Mesendoderm (in vitro differentiated cells): ENCODE measurements around the gene SLC38A11.
"Not testable (repeated sequence)": the region's sequence is repeated elsewhere in the genome, so short reads cannot be mapped to it uniquely, and the experiment has no call there.

Experiments used
- DNase-seq: peaks from one replicate; pipeline ENCODE4 v3.0.0; 2013
- H2AK5ac ChIP-seq: 2 replicates; pipeline ENCODE4 v1.6.1; 2013; ENCODE audit warnings: low read length, inconsistent platforms
- H2BK120ac ChIP-seq: 2 replicates; pipeline ENCODE4 v1.6.1; 2013; ENCODE audit warnings: low read depth, mild to moderate bottlenecking, low read length, moderate library complexity, mixed read lengths
- H2BK15ac ChIP-seq: replicated peaks from 2 replicates; pipeline ENCODE4 v1.6.1; 2013; ENCODE audit warnings: low read depth, mild to moderate bottlenecking, moderate library complexity
- H2BK5ac ChIP-seq: 2 replicates; pipeline ENCODE4 v1.6.1; 2013; ENCODE audit warnings: low read length, inconsistent platforms
- H3K18ac ChIP-seq: 2 replicates; pipeline ENCODE4 v1.6.1; 2013; ENCODE audit warnings: mild to moderate bottlenecking, low read length, mixed read lengths
- H3K23ac ChIP-seq: one replicate; pipeline ENCODE4 v1.6.1; 2013; ENCODE audit warnings: low read length
- H3K27ac ChIP-seq: 2 replicates; pipeline ENCODE4 v1.5.1; 2013; ENCODE audit warnings: low read depth, mild to moderate bottlenecking, inconsistent platforms, low read length, moderate library complexity
- H3K27me3 ChIP-seq: 2 replicates; pipeline ENCODE4 v1.6.1; 2013; ENCODE audit warnings: low read length, control low read depth, mild to moderate bottlenecking, inconsistent platforms; ENCODE audit not compliant: insufficient read depth, poor library complexity
- H3K36me3 ChIP-seq: 2 replicates; pipeline ENCODE4 v1.6.1; 2013; ENCODE audit warnings: low read length, inconsistent platforms; ENCODE audit not compliant: control insufficient read depth, insufficient read depth
- H3K4ac ChIP-seq: one replicate; pipeline ENCODE4 v1.6.1; 2013; ENCODE audit warnings: low read depth, mild to moderate bottlenecking, low read length, moderate library complexity
- H3K4me1 ChIP-seq: 2 replicates; pipeline ENCODE4 v1.6.1; 2013; ENCODE audit warnings: low read depth, low read length, inconsistent platforms; ENCODE audit not compliant: control insufficient read depth
- H3K4me2 ChIP-seq: 2 replicates; pipeline ENCODE4 v1.6.1; 2013; ENCODE audit warnings: low read length
- H3K4me3 ChIP-seq: 2 replicates; pipeline ENCODE4 v1.5.1; 2013; ENCODE audit warnings: mild to moderate bottlenecking, low read length
- H3K56ac ChIP-seq: one replicate; pipeline ENCODE4 v1.6.1; 2013; ENCODE audit warnings: low read length
- H3K79me1 ChIP-seq: 2 replicates; pipeline ENCODE4 v1.6.1; 2013; ENCODE audit warnings: low read length, inconsistent platforms
- H3K79me2 ChIP-seq: 2 replicates; pipeline ENCODE4 v1.6.1; 2013; ENCODE audit warnings: mild to moderate bottlenecking, low read length; ENCODE audit not compliant: control insufficient read depth, insufficient read depth
- H3K9ac ChIP-seq: 2 replicates; pipeline ENCODE4 v1.6.1; 2013; ENCODE audit warnings: low read length, inconsistent platforms
- H4K5ac ChIP-seq: one replicate; pipeline ENCODE4 v1.6.1; 2013; ENCODE audit warnings: low read length
- H4K8ac ChIP-seq: one replicate; pipeline ENCODE4 v1.6.1; 2013; ENCODE audit warnings: low read depth, mild to moderate bottlenecking, control low read depth, low read length, moderate library complexity
- WGBS: extraction: QIAGEN DNeasy Blood & Tissue Kit; methylation state at CpG from one replicate; pipeline ENCODE4 v1.1.7; 2013; ENCODE audit warnings: low lambda C conversion rate, missing lambda C conversion rate; ENCODE audit not compliant: insufficient coverage; ENCODE audit errors: extremely low coverage; 5-methylcytosine and 5-hydroxymethylcytosine counted together

Gene SLC38A11

GRCh38 chr2:164984428-164984827 is 29.1 kb upstream of the SLC38A11 start:
- Histone ChIP-seq H3K36me3 (no peaks in the 10 kb centered on the region), H3K18ac (no peak overlapping the region), H3K27me3 (no peaks in the 10 kb centered on the region), H2BK120ac (no peak overlapping the region), H2BK5ac (no peak overlapping the region), H3K4me1 (no peaks in the 10 kb centered on the region), H3K4me2 (no peak overlapping the region), H2BK15ac (no peak overlapping the region), H3K56ac (no peak overlapping the region), H3K79me1 (no peaks in the 10 kb centered on the region), H4K5ac (no peak overlapping the region), H4K8ac (no peak overlapping the region), H3K79me2 (no peaks in the 10 kb centered on the region), H3K4ac (no peak overlapping the region), H3K23ac (no peak overlapping the region), H3K9ac (no peak overlapping the region), H2AK5ac (no peak overlapping the region), H3K27ac (no peak overlapping the region), H3K4me3 (no peak overlapping the region)
- no CpG with 5 or more reads among the region's 3 CpGs for WGBS
- DNase-seq = no peak

- no peaks in the 10 kb centered on the region for H3K79me2 ChIP-seq
- no peak overlapping the region for H2BK5ac ChIP-seq
- H3K4me3 ChIP-seq = no peak overlapping the region
- DNase-seq = no peak
- H3K4ac ChIP-seq = no peak overlapping the region
- WGBS = no CpG with 5 or more reads among the region's 7 CpGs
- H2BK120ac ChIP-seq = no peak overlapping the region
- no peak overlapping the region for H3K23ac ChIP-seq
- no peak overlapping the region for H2BK15ac ChIP-seq
- no peak overlapping the region for H3K56ac ChIP-seq
- H3K79me1 ChIP-seq = no peaks in the 10 kb centered on the region
- H3K18ac ChIP-seq = no peak overlapping the region
- no peaks in the 10 kb centered on the region for H3K27me3 ChIP-seq
- H3K4me2 ChIP-seq = no peak overlapping the region
- H3K36me3 ChIP-seq = no peaks in the 10 kb centered on the region
- H4K8ac ChIP-seq = no peak overlapping the region
- no peak overlapping the region for H4K5ac ChIP-seq
- H2AK5ac ChIP-seq = no peak overlapping the region
- H3K27ac ChIP-seq = no peak overlapping the region
- no peaks in the 10 kb centered on the region for H3K4me1 ChIP-seq
- no peak overlapping the region for H3K9ac ChIP-seq
These were observed 26.1 kb upstream of the SLC38A11 start for GRCh38 chr2:164981217-164981990.

GRCh38 chr2:164980688-164981087 is 25.4 kb upstream of the SLC38A11 start:
- not testable (repeated sequence) for H3K27me3 ChIP-seq, H3K4me2 ChIP-seq, H2AK5ac ChIP-seq, H3K9ac ChIP-seq, DNase-seq, H3K56ac ChIP-seq, H3K79me2 ChIP-seq, H2BK5ac ChIP-seq, H4K8ac ChIP-seq, H2BK15ac ChIP-seq, H3K4me1 ChIP-seq, H3K23ac ChIP-seq, H3K4ac ChIP-seq, H3K36me3 ChIP-seq, H3K27ac ChIP-seq, H4K5ac ChIP-seq, H2BK120ac ChIP-seq, H3K18ac ChIP-seq, H3K4me3 ChIP-seq, H3K79me1 ChIP-seq
- WGBS = no CpG with 5 or more reads among the region's 2 CpGs

GRCh38 chr2:164979113-164979512 is 23.8 kb upstream of the SLC38A11 start:
- H3K18ac ChIP-seq = no peak overlapping the region
- no CpG with 5 or more reads among the region's 2 CpGs for WGBS
- DNase-seq = peak; percentile 43

GRCh38 chr2:164976875-164977470 is 21.6 kb upstream of the SLC38A11 start:
- not testable (repeated sequence) for H2BK5ac ChIP-seq, H3K4me1 ChIP-seq, H3K4me2 ChIP-seq, H3K9ac ChIP-seq, H2AK5ac ChIP-seq, H3K56ac ChIP-seq, H3K18ac ChIP-seq, H4K5ac ChIP-seq, H3K36me3 ChIP-seq, H3K4ac ChIP-seq, H3K27ac ChIP-seq, H2BK15ac ChIP-seq, H3K23ac ChIP-seq, DNase-seq, H3K4me3 ChIP-seq, H4K8ac ChIP-seq, H2BK120ac ChIP-seq, H3K79me2 ChIP-seq, H3K27me3 ChIP-seq, H3K79me1 ChIP-seq
- WGBS = no CpG with 5 or more reads among the region's 5 CpGs

More at GRCh38 chr2:164979113-164979512, 23.8 kb upstream of the SLC38A11 start:
- H3K4me1 ChIP-seq = no peaks in the 10 kb centered on the region
- no peak overlapping the region for H3K4me3 ChIP-seq
- no peaks in the 10 kb centered on the region for H3K79me2 ChIP-seq
- H3K27me3 ChIP-seq = no peaks in the 10 kb centered on the region
- no peak overlapping the region for H3K4ac ChIP-seq
- H3K4me2 ChIP-seq = no peak overlapping the region
- no peak overlapping the region for H2BK15ac ChIP-seq
- no peak overlapping the region for H3K56ac ChIP-seq
- H4K8ac ChIP-seq = no peak overlapping the region
- no peak overlapping the region for H3K23ac ChIP-seq
- no peak overlapping the region for H4K5ac ChIP-seq
- no peak overlapping the region for H2BK120ac ChIP-seq
- H3K79me1 ChIP-seq = no peaks in the 10 kb centered on the region
- H2AK5ac ChIP-seq = no peak overlapping the region
- H3K27ac ChIP-seq = no peak overlapping the region
- H2BK5ac ChIP-seq = no peak overlapping the region
- no peaks in the 10 kb centered on the region for H3K36me3 ChIP-seq
- H3K9ac ChIP-seq = no peak overlapping the region
